Fibroblast of skin of scalp (primary cell): ENCODE data around the gene SHOC2.
A peak's percentile ranks its signal among the peaks of the same experiment; 100 is the strongest.

Experiments
- DNase-seq: peaks from one replicate; pipeline ENCODE4 v3.0.0-alpha.2; 2013

The SHOC2 gene

GRCh38 chr10:110947061-110947595 is 27.7 kb downstream of the SHOC2 start:
- DNase-seq, result peak; percentile 37

- DNase-seq, result no peak
Measured at GRCh38 chr10:110951381-110951780, 32.0 kb downstream of the SHOC2 start.

- no peak for DNase-seq
Measured at GRCh38 chr10:110957606-110958005, 38.2 kb downstream of the SHOC2 start.

GRCh38 chr10:110959379-110960332 is 40.3 kb downstream of the SHOC2 start:
- peak; percentile 30 for DNase-seq

GRCh38 chr10:110960333-110960712 is 40.9 kb downstream of the SHOC2 start:
- DNase-seq, result no peak

- DNase-seq, result no peak
Measured at GRCh38 chr10:110962443-110962842, 43.0 kb downstream of the SHOC2 start.

GRCh38 chr10:110963162-110963561 is 43.8 kb downstream of the SHOC2 start:
- DNase-seq, result no peak

GRCh38 chr10:110964681-110965080 is 45.3 kb downstream of the SHOC2 start:
- no peak for DNase-seq

GRCh38 chr10:110965216-110965615 is 45.8 kb downstream of the SHOC2 start:
- no peak for DNase-seq

GRCh38 chr10:110966146-110966545 is 46.7 kb downstream of the SHOC2 start:
- peak; percentile 43 for DNase-seq

GRCh38 chr10:110967009-110967630 is 47.7 kb downstream of the SHOC2 start:
- no peak for DNase-seq

GRCh38 chr10:110967645-110968044 is 48.2 kb downstream of the SHOC2 start:
- no peak for DNase-seq

- no peak for DNase-seq
Measured at GRCh38 chr10:110969183-110969582, 49.8 kb downstream of the SHOC2 start.

GRCh38 chr10:110971638-110972037 is 52.2 kb downstream of the SHOC2 start:
- no peak for DNase-seq

- no peak for DNase-seq
Measured at GRCh38 chr10:110972231-110973134, 53.1 kb downstream of the SHOC2 start.

GRCh38 chr10:110973400-110973799 is 54.0 kb downstream of the SHOC2 start:
- no peak for DNase-seq

- no peak for DNase-seq
Measured at GRCh38 chr10:110976577-110976976, 57.2 kb downstream of the SHOC2 start.

GRCh38 chr10:110977662-110978061 is 58.3 kb downstream of the SHOC2 start:
- no peak for DNase-seq

GRCh38 chr10:110978204-110978603 is 58.8 kb downstream of the SHOC2 start:
- DNase-seq, result peak; percentile 22

GRCh38 chr10:110979611-110980010 is 60.2 kb downstream of the SHOC2 start:
- DNase-seq, result no peak

GRCh38 chr10:110980807-110981206 is 61.4 kb downstream of the SHOC2 start:
- DNase-seq, result no peak

GRCh38 chr10:110983466-110983865 is 64.1 kb downstream of the SHOC2 start:
- no peak for DNase-seq
